ENCODE results near the gene RESP18.

The RESP18 gene

GRCh38 chr2:219332542-219332941 lies at the start of gene RESP18:
Gene RESP18, minus strand, starts transcription at chr2:219332744.
- DNase-seq: no peak

- DNase-seq: no peak
Measured at GRCh38 chr2:219381448-219381847, 48.9 kb upstream of the RESP18 start.

- no peak for DNase-seq
Measured at GRCh38 chr2:219380926-219381325, 48.4 kb upstream of the RESP18 start.

- no peak for DNase-seq
Measured at GRCh38 chr2:219378163-219378851, 45.8 kb upstream of the RESP18 start.

GRCh38 chr2:219369447-219369861 lies 36.9 kb upstream of the RESP18 start:
- no peak for DNase-seq

- no peak for DNase-seq
Measured at GRCh38 chr2:219368690-219369191, 36.2 kb upstream of the RESP18 start.

- no peak for DNase-seq
Measured at GRCh38 chr2:219362524-219363164, 30.1 kb upstream of the RESP18 start.

- DNase-seq: no peak
Measured at GRCh38 chr2:219362072-219362471, 29.5 kb upstream of the RESP18 start.

- no peak for DNase-seq
Measured at GRCh38 chr2:219358170-219359075, 25.9 kb upstream of the RESP18 start.

GRCh38 chr2:219356834-219357233 lies 24.3 kb upstream of the RESP18 start:
- no peak for DNase-seq

- no peak for DNase-seq
Measured at GRCh38 chr2:219354582-219354981, 22.0 kb upstream of the RESP18 start.

GRCh38 chr2:219353129-219353528 lies 20.6 kb upstream of the RESP18 start:
- DNase-seq: no peak

GRCh38 chr2:219352448-219353023 lies 20.0 kb upstream of the RESP18 start:
- DNase-seq: no peak

- DNase-seq: no peak
Measured at GRCh38 chr2:219350710-219351221, 18.2 kb upstream of the RESP18 start.

GRCh38 chr2:219350215-219350614 lies 17.7 kb upstream of the RESP18 start:
- DNase-seq: no peak

GRCh38 chr2:219344751-219345430 lies 12.3 kb upstream of the RESP18 start:
- no peak for DNase-seq

GRCh38 chr2:219335373-219335786 lies 2.8 kb upstream of the RESP18 start:
- no peak for DNase-seq

GRCh38 chr2:219334076-219334475 lies 1.5 kb upstream of the RESP18 start:
- DNase-seq: no peak

- no peak for DNase-seq
Measured at GRCh38 chr2:219331560-219332213, 857 bp downstream of the RESP18 start.

- DNase-seq: no peak
Measured at GRCh38 chr2:219327719-219328118, 4.8 kb downstream of the RESP18 start.

- no peak for DNase-seq
Measured at GRCh38 chr2:219325657-219326315, 6.8 kb downstream of the RESP18 start.
